ENCODE measurements around the gene FUT1. TPM values are rescaled to one million over a fixed set of nuclear protein-coding genes. Genes with fewer than 3 reads are reported as not detected.

The FUT1 gene
- total and polyA plus RNA-seq, 2 of the 8 experiments (the other 6 are each of a cell fraction or from before 2014, with no cell fraction given), result 7.4 to 12.9 TPM

DNA sequence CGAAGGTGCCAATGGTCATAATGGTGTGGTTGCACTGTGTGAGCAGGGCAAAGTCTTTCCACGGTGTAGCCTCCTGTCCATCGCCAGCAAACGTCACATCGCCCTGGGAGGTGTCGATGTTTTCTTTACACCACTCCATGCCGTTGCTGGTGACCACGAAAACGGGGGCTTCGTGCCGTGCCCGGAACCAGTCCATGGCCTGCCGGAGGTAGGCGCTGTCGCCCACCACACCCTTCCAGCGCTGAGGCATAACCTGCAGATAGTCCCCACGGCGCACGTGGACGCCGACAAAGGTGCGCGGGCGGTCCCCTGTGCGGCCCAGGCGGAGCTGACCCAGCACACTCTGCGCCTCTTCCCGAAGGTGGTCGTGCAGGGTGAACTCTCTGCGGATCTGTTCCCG is 2.1 kb downstream of the FUT1 start (continued):
- TF ChIP-seq E2F6 (IDR thresholded peaks at IDR 0.05), result no peak

Data from H1 (cell line).